Peyer's patch (tissue), 4 donors: ENCODE measurements around the gene DENND4B.

Experiments used
- POLR2A ChIP-seq, 2 donors: fragments of 450-650 bp; IDR thresholded peaks; one replicate each; pipeline ENCODE4 v1.5.1; 2017; ENCODE audit warnings: antibody characterized with exemption in 2 of 2, mild to moderate bottlenecking in 2 of 2, moderate library complexity in 2 of 2
- TF ChIP-seq, protein P1 (sequence below), 6 experiments: fragments of 450-650 bp in 4 of 6; fragments of 200-600 bp in 2 of 6; sonication (generic) in 1 of 6; IDR thresholded peaks; one replicate each; pipeline ENCODE4 v1.5.1; 2017 to 2019; ENCODE audit warnings: antibody characterized with exemption in 6 of 6, mild to moderate bottlenecking in 3 of 6, moderate library complexity in 1 of 6

DNA sequence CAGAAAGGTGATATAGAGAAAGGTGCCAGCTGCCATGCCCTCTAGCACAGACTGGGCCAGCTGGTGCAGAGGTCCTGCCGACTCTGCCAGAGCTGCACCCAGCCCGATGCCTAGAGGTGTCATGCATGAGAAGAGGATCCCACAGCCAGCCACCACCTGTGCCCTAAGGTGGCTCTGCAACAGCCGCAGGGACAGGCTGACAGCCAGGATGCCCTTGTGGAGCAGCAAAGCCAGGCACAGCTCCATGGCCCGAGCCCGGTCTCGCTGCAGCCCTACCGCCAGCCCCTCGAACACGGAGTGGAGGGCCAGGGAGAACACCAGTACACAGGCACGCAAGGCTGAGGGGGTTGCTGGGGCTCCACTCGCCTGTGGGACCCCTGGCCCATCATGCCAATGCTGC lies 13.7 kb upstream of the DENND4B start:
- TF ChIP-seq, protein P1, sequence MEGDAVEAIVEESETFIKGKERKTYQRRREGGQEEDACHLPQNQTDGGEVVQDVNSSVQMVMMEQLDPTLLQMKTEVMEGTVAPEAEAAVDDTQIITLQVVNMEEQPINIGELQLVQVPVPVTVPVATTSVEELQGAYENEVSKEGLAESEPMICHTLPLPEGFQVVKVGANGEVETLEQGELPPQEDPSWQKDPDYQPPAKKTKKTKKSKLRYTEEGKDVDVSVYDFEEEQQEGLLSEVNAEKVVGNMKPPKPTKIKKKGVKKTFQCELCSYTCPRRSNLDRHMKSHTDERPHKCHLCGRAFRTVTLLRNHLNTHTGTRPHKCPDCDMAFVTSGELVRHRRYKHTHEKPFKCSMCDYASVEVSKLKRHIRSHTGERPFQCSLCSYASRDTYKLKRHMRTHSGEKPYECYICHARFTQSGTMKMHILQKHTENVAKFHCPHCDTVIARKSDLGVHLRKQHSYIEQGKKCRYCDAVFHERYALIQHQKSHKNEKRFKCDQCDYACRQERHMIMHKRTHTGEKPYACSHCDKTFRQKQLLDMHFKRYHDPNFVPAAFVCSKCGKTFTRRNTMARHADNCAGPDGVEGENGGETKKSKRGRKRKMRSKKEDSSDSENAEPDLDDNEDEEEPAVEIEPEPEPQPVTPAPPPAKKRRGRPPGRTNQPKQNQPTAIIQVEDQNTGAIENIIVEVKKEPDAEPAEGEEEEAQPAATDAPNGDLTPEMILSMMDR (IDR thresholded peaks at IDR 0.05) = no peak
- no peak for TF ChIP-seq POLR2A (IDR thresholded peaks at IDR 0.05)
